GM12873 (cell line): ENCODE data around the gene DBNDD1.

Source experiments
- TF ChIP-seq, protein P1 (sequence below): IDR thresholded peaks from 2 replicates; pipeline ENCODE4 v1.5.1; 2012; ENCODE audit warnings: low read depth, mild to moderate bottlenecking, moderate library complexity, low read length, control low read depth; ENCODE audit not compliant: insufficient read depth; ENCODE audit errors: missing control alignments

Gene DBNDD1

DNA sequence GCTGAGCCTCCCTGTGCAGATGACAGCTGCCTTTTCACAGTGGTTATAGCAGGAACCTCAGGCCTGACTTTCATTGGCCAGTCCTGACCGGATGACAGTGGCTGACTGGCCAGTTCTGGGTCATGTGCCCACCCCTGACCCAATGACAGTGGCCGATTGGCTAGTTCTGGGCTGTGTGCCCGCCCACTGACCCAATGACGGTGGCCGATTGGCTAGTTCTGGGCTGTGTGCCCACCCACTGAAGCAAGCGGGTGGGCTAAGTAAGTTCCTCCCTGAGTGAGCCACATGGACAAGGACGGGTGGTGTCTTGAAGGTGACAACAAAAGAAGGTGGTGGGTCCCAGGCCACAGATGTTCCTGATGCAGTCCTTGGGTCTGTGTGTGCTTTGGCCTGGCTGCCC, 61.2 kb downstream of the DBNDD1 start:
- TF ChIP-seq, protein P1, sequence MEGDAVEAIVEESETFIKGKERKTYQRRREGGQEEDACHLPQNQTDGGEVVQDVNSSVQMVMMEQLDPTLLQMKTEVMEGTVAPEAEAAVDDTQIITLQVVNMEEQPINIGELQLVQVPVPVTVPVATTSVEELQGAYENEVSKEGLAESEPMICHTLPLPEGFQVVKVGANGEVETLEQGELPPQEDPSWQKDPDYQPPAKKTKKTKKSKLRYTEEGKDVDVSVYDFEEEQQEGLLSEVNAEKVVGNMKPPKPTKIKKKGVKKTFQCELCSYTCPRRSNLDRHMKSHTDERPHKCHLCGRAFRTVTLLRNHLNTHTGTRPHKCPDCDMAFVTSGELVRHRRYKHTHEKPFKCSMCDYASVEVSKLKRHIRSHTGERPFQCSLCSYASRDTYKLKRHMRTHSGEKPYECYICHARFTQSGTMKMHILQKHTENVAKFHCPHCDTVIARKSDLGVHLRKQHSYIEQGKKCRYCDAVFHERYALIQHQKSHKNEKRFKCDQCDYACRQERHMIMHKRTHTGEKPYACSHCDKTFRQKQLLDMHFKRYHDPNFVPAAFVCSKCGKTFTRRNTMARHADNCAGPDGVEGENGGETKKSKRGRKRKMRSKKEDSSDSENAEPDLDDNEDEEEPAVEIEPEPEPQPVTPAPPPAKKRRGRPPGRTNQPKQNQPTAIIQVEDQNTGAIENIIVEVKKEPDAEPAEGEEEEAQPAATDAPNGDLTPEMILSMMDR: no peak

DNA sequence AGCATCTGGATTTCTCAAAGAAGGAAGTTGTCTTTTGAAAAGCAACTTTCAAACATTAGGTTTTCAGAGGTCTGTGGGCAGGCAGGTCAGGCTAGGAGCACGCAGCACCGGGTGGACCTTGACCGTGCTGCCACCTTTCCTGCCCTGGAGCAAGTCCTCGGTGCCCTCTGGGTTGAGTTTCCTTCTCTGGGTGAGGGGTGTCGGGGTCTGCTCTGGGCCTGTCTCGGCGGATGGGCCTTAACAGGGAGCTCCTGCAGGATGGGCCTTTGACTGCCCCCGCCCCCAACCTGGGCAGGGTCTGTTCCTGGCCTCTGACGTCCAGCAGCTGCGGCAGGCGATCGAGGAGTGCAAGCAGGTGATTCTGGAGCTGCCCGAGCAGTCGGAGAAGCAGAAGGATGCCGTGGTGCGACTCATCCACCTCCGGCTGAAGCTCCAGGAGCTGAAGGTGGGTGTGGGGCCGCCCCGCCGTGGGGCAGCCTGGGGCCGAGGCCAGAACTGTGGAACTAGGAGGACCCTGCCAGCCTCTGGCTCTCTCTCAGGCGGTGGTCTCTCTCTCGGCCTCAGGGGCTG, 62.0 kb downstream of the DBNDD1 start:
- TF ChIP-seq, protein P1: no peak

DNA sequence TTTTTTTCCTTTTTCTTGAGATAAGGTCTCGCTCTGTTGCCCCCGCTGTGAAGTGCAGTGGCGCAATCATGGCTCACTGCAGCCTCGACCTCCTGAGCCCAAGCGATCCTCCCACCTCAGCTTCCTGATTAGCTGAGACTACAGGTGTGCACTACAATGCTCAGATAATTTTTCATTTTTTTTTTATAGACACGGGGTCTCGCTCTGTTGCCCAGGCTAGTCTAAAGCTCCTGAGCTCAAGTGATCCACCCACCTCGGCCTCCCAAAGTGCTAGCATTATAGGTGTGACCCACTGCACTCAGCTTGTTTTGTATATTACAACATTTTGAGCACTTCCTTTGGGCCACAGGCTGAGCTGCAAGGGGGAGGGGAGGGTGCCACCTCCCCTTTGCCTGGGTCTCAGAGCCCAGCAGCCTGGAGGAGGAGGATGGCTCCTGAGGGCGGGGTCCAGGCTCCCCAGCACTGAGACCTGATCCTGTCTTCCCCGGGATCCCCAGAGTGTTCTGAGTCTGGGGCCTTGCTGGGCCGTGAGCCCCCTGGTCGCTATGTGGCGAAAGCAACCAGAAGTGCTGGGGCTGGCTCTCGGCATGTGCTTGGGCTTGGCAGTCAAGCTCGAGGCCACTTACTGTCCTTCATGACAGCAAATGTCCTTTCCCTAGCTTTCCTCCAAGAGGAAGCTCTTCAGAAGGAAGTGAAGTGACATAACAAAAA, 62.6 kb downstream of the DBNDD1 start:
- TF ChIP-seq, protein P1: no peak

DNA sequence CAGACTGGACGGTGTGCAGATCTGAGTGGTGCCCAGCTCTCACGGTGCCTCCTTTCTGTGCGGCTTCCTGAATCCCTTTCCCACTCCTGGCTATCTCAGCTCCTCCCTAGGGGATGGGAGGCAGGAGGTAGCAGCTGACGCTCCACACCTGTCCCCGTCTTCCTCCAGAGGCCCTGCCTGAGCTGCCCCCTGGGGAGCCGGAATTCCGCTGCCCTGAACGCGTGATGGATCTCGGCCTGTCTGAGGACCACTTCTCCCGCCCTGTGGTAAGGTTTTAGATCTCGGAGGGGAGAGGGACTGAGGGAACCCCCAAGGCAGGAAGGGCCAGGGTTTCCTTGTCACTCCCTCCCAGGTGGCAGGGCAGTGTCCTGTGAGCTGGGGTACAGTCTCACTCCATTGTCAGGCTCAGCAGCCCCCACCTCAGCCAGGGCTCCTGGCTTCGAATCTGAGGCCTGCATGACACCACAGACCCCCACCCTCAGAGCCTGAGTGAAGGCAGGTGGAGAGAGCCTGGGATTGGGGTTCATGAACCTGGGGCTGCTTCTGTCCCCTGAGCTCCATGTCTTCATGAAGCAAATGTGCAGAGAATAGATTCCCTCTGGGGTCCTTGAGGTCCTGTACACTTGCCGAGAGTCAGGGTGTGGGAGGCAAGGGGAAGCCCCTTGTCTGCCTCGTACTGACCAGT, 64.1 kb downstream of the DBNDD1 start:
- TF ChIP-seq, protein P1: no peak
